ENCODE data around the gene XPR1. TPM values are rescaled to one million over a fixed set of nuclear protein-coding genes. Genes with fewer than 3 reads are reported as not detected.

The XPR1 gene
- total and polyA plus RNA-seq, 2 donors (not counting 1 experiment from before 2014, with no cell fraction given): 2.8 to 22.3 TPM

- peaks cover 0 to 8% (median 0%) of the 10 kb centered on the region in 3 donors for H3K9me3 ChIP-seq (ENCODE audit: control extremely low read depth in 1 of 3, control insufficient read depth in 2 of 3, insufficient read depth in 1 of 3, low read length in 2 of 3)
- H3K27ac ChIP-seq (ENCODE audit: low read length in 2 of 2): no peak overlapping the region
- no peak overlapping the region for H3K27ac Mint-ChIP-seq
- H3K4me3 Mint-ChIP-seq: no peak overlapping the region
- H3K4me3 ChIP-seq (ENCODE audit: control extremely low read depth in 1 of 5, extremely low read depth in 1 of 5, insufficient read depth in 1 of 5, low read depth in 2 of 5, low read length in 4 of 5): no peak overlapping the region
- H3K4me2 ChIP-seq (replicated peaks; ENCODE audit: low read depth, low read length, poor library complexity, severe bottlenecking): no peak overlapping the region
- ATAC-seq (ENCODE audit: low read depth) (no peak), DNase-seq (no peak)
- peaks cover 2% of the 10 kb centered on the region for H3K4me1 Mint-ChIP-seq
- CTCF ChIA-PET: no interaction called here
- H3K4me1 ChIP-seq (ENCODE audit: control insufficient read depth in 2 of 2, insufficient read depth in 2 of 2, low read length in 2 of 2): no peaks in the 10 kb centered on the region
- no peaks in the 10 kb centered on the region for H4K20me1 ChIP-seq (ENCODE audit: control insufficient read depth, insufficient read depth, low read length, poor library complexity, severe bottlenecking)
- no CpG with 5 or more reads among the region's 2 CpGs for WGBS (ENCODE audit: insufficient coverage)
- POLR2A ChIA-PET: no interaction called here
- H3K27me3 Mint-ChIP-seq: no peaks in the 10 kb centered on the region
- no peak overlapping the region for H2AFZ ChIP-seq (ENCODE audit: insufficient read depth, low read depth, low read length, poor library complexity, severe bottlenecking)
- no peaks in the 10 kb centered on the region for H3K36me3 ChIP-seq (replicated peaks in 1 of 2; ENCODE audit: control extremely low read depth in 1 of 2, control insufficient read depth in 1 of 2, extremely low read depth in 1 of 2, insufficient read depth in 2 of 2, low read length in 1 of 2)
- H3K9ac ChIP-seq (ENCODE audit: low read length): no peak overlapping the region
- no peak for TF ChIP-seq EZH2 (IDR thresholded peaks at IDR 0.05; ENCODE audit: borderline replicate concordance, insufficient read depth, low read depth, low read length, poor library complexity, severe bottlenecking)
- H3K79me2 ChIP-seq (ENCODE audit: control insufficient read depth, insufficient read depth, low read length): no peaks in the 10 kb centered on the region
- intact Hi-C loops (cut with micrococcal nuclease): no loop called here
- H3K9me3 Mint-ChIP-seq (ENCODE audit: insufficient read depth): no peaks in the 10 kb centered on the region
- H3K27me3 ChIP-seq (replicated peaks in 1 of 4; ENCODE audit: control extremely low read depth in 1 of 4, control insufficient read depth in 3 of 4, insufficient read depth in 4 of 4, low read length in 3 of 4): no peaks in the 10 kb centered on the region
These were observed 120.1 kb downstream of the XPR1 start for GRCh38 chr1:180751921-180752320.

- no peak overlapping the region for H3K27ac Mint-ChIP-seq
- Histone ChIP-seq H3K4me2 (replicated peaks; ENCODE audit: low read depth, low read length, poor library complexity, severe bottlenecking) (no peak overlapping the region), H3K79me2 (ENCODE audit: control insufficient read depth, insufficient read depth, low read length) (no peaks in the 10 kb centered on the region), H3K9ac (ENCODE audit: low read length) (no peak overlapping the region), H3K9me3 (ENCODE audit: control extremely low read depth in 1 of 3, control insufficient read depth in 2 of 3, insufficient read depth in 1 of 3, low read length in 2 of 3) (peaks cover 0 to 8% (median 0%) of the 10 kb centered on the region in 3 donors), H2AFZ (ENCODE audit: insufficient read depth, low read depth, low read length, poor library complexity, severe bottlenecking) (no peak overlapping the region), H3K4me3 (ENCODE audit: control extremely low read depth in 1 of 5, extremely low read depth in 1 of 5, insufficient read depth in 1 of 5, low read depth in 2 of 5, low read length in 4 of 5) (no peak overlapping the region), H3K27ac (ENCODE audit: low read length in 2 of 2) (no peak overlapping the region), H4K20me1 (ENCODE audit: control insufficient read depth, insufficient read depth, low read length, poor library complexity, severe bottlenecking) (no peaks in the 10 kb centered on the region), H3K4me1 (ENCODE audit: control insufficient read depth in 2 of 2, insufficient read depth in 2 of 2, low read length in 2 of 2) (no peaks in the 10 kb centered on the region), H3K27me3 (replicated peaks in 1 of 4; ENCODE audit: control extremely low read depth in 1 of 4, control insufficient read depth in 3 of 4, insufficient read depth in 4 of 4, low read length in 3 of 4) (no peaks in the 10 kb centered on the region), H3K36me3 (replicated peaks in 1 of 2; ENCODE audit: control extremely low read depth in 1 of 2, control insufficient read depth in 1 of 2, extremely low read depth in 1 of 2, insufficient read depth in 2 of 2, low read length in 1 of 2) (no peaks in the 10 kb centered on the region)
- H3K4me1 Mint-ChIP-seq: peaks cover 2% of the 10 kb centered on the region
- no peak overlapping the region for H3K4me3 Mint-ChIP-seq
- DNase-seq (no peak), ATAC-seq (ENCODE audit: low read depth) (no peak)
- POLR2A ChIA-PET: interaction anchor here (0.7 kb wide), 1 partner anchor 276 kb away, joined by 10 read pairs; no protein-coding TSS in a partner anchor
- intact Hi-C loops (cut with micrococcal nuclease): no loop called here
- TF ChIP-seq EZH2 (IDR thresholded peaks at IDR 0.05; ENCODE audit: borderline replicate concordance, insufficient read depth, low read depth, low read length, poor library complexity, severe bottlenecking): no peak
- TF ChIP-seq, protein P1, sequence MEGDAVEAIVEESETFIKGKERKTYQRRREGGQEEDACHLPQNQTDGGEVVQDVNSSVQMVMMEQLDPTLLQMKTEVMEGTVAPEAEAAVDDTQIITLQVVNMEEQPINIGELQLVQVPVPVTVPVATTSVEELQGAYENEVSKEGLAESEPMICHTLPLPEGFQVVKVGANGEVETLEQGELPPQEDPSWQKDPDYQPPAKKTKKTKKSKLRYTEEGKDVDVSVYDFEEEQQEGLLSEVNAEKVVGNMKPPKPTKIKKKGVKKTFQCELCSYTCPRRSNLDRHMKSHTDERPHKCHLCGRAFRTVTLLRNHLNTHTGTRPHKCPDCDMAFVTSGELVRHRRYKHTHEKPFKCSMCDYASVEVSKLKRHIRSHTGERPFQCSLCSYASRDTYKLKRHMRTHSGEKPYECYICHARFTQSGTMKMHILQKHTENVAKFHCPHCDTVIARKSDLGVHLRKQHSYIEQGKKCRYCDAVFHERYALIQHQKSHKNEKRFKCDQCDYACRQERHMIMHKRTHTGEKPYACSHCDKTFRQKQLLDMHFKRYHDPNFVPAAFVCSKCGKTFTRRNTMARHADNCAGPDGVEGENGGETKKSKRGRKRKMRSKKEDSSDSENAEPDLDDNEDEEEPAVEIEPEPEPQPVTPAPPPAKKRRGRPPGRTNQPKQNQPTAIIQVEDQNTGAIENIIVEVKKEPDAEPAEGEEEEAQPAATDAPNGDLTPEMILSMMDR (IDR thresholded peaks at IDR 0.05): no peak
- WGBS (ENCODE audit: insufficient coverage): 96% methylated on average over 2 of the region's 7 CpGs
- CTCF ChIA-PET: no interaction called here
- H3K27me3 Mint-ChIP-seq: no peaks in the 10 kb centered on the region
- H3K9me3 Mint-ChIP-seq (ENCODE audit: insufficient read depth): no peaks in the 10 kb centered on the region
These were observed 122.6 kb downstream of the XPR1 start for GRCh38 chr1:180754453-180754852.

Data from B cell (primary cell).